SK-N-SH (cell line): Measurements from ENCODE around the gene SLC22A13.

Experiments
- FOXJ3 ChIP-seq: sonication (generic); formaldehyde crosslinking; IDR thresholded peaks from 2 replicates; pipeline ENCODE4 v1.5.1; 2020; ENCODE audit warnings: mild to moderate bottlenecking, missing genetic modification reagents
- GABPA ChIP-seq: IDR thresholded peaks from 2 replicates; pipeline ENCODE4 v1.4.0; 2012; ENCODE audit warnings: low read depth, mild to moderate bottlenecking
- JUND ChIP-seq: IDR thresholded peaks from 2 replicates; pipeline ENCODE4 v1.4.0; 2012
- NRF1 ChIP-seq: IDR thresholded peaks from 2 replicates; pipeline ENCODE4 v1.6.1; 2012; ENCODE audit warnings: low read depth, mild to moderate bottlenecking, low read length
- SIN3A ChIP-seq: IDR thresholded peaks from 2 replicates; pipeline ENCODE4 v1.6.1; 2012; ENCODE audit warnings: low read depth, mild to moderate bottlenecking, low read length, moderate library complexity, borderline replicate concordance
- TEAD4 ChIP-seq: IDR thresholded peaks from 2 replicates; pipeline ENCODE4 v1.4.0; 2012; ENCODE audit warnings: mild to moderate bottlenecking, borderline replicate concordance; ENCODE audit not compliant: insufficient read depth
- YY1 ChIP-seq: IDR thresholded peaks from 2 replicates; pipeline ENCODE4 v1.4.0; 2012; ENCODE audit warnings: low read depth, mild to moderate bottlenecking
- TF ChIP-seq, protein P1 (sequence below): fragments of 200-600 bp; sonication (generic); IDR thresholded peaks from 2 replicates; pipeline ENCODE4 v1.6.1; 2017; ENCODE audit warnings: antibody characterized with exemption, mild to moderate bottlenecking, moderate library complexity
- TF ChIP-seq, protein P2 (sequence below): IDR thresholded peaks from 2 replicates; pipeline ENCODE4 v1.4.0; 2012; ENCODE audit warnings: low read depth
- TF ChIP-seq, protein P3 (sequence below): IDR thresholded peaks from 2 replicates; pipeline ENCODE4; 2012

DNA sequence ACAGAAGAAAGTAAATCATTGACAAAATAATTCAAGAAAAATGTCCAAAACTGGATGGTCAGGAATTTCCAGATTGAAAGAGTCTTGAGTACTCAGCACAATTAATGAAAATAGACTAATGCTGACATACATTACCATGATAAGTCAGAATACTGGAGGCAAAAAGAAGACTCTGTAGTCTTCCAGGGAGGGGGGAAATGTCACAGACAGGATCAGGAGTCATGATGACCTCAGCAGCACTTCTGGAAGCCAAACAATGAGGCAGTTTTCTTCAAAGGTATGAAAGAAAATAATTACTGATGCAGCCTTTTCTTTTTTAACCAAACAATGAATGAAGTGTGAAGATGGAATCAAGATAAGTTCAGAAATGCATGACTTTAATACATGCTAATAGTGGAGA is 30.1 kb upstream of the SLC22A13 start:
- TF ChIP-seq SIN3A: no peak
- TF ChIP-seq, protein P1, sequence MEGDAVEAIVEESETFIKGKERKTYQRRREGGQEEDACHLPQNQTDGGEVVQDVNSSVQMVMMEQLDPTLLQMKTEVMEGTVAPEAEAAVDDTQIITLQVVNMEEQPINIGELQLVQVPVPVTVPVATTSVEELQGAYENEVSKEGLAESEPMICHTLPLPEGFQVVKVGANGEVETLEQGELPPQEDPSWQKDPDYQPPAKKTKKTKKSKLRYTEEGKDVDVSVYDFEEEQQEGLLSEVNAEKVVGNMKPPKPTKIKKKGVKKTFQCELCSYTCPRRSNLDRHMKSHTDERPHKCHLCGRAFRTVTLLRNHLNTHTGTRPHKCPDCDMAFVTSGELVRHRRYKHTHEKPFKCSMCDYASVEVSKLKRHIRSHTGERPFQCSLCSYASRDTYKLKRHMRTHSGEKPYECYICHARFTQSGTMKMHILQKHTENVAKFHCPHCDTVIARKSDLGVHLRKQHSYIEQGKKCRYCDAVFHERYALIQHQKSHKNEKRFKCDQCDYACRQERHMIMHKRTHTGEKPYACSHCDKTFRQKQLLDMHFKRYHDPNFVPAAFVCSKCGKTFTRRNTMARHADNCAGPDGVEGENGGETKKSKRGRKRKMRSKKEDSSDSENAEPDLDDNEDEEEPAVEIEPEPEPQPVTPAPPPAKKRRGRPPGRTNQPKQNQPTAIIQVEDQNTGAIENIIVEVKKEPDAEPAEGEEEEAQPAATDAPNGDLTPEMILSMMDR: no peak
- TF ChIP-seq, protein P2, sequence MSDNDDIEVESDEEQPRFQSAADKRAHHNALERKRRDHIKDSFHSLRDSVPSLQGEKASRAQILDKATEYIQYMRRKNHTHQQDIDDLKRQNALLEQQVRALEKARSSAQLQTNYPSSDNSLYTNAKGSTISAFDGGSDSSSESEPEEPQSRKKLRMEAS: no peak
- TF ChIP-seq YY1: no peak
- TF ChIP-seq NRF1: no peak
- TF ChIP-seq, protein P3, sequence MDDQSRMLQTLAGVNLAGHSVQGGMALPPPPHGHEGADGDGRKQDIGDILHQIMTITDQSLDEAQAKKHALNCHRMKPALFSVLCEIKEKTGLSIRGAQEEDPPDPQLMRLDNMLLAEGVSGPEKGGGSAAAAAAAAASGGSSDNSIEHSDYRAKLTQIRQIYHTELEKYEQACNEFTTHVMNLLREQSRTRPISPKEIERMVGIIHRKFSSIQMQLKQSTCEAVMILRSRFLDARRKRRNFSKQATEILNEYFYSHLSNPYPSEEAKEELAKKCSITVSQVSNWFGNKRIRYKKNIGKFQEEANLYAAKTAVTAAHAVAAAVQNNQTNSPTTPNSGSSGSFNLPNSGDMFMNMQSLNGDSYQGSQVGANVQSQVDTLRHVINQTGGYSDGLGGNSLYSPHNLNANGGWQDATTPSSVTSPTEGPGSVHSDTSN: no peak
- TF ChIP-seq GABPA: no peak
- TF ChIP-seq TEAD4: no peak
- no peak for TF ChIP-seq JUND
- no peak for TF ChIP-seq FOXJ3
